Stomach (tissue), 9 donors: ENCODE measurements around the gene PARS2. TPM values are rescaled to one million over a fixed set of nuclear protein-coding genes. Genes with fewer than 3 reads are reported as not detected.

ENCODE experiments used
- DNase-seq, 2 donors: peaks; one replicate each; pipeline versions ENCODE4 v3.0.0 to v3.0.0-alpha.2; 2013 to 2019
- H3K27ac ChIP-seq, 5 donors: fragments of 200-600 bp in 4 of 5; sonication (generic) in 4 of 5; one replicate each; pipeline ENCODE4 v1.5.1; 2013 to 2019; ENCODE audit warnings: mild to moderate bottlenecking in 1 of 5, moderate library complexity in 1 of 5
- H3K27me3 ChIP-seq, 3 donors: fragments of 200-600 bp; sonication (generic); one replicate each; pipeline ENCODE4 v1.5.1; 2017 to 2019; ENCODE audit warnings: mixed run types in 1 of 3
- H3K36me3 ChIP-seq, 4 donors: fragments of 200-600 bp; sonication (generic); 1 replicate in 3 of 4; 2 replicates in 1 of 4; pipeline ENCODE4 v1.5.1; 2016 to 2019
- H3K4me1 ChIP-seq, 4 donors: fragments of 200-600 bp; sonication (generic); one replicate each; pipeline ENCODE4 v1.5.1; 2016 to 2019
- H3K4me3 ChIP-seq, 4 donors: fragments of 200-600 bp; sonication (generic) in 3 of 4; one replicate each; pipeline ENCODE4 v1.5.1; 2016 to 2019; ENCODE audit warnings: mild to moderate bottlenecking in 1 of 4
- H3K9me3 ChIP-seq, 4 donors: fragments of 200-600 bp; sonication (generic); one replicate each; pipeline ENCODE4 v1.5.1; 2016 to 2019
- CTCF ChIP-seq, 7 experiments: fragments of 450-650 bp in 4 of 7; fragments of 200-600 bp in 3 of 7; sonication (generic) in 3 of 7; IDR thresholded peaks; one replicate each; pipeline ENCODE4 v1.5.1; 2016 to 2019; ENCODE audit warnings: antibody characterized with exemption in 7 of 7, control low read depth in 2 of 7, mild to moderate bottlenecking in 1 of 7
- EP300 ChIP-seq: sonication (generic); formaldehyde crosslinking; IDR thresholded peaks from one replicate; pipeline ENCODE4 v1.6.1; 2017; ENCODE audit warnings: antibody characterized with exemption
- POLR2A ChIP-seq, 4 donors: fragments of 450-650 bp; IDR thresholded peaks; one replicate each; pipeline ENCODE4 v1.6.1; 2016; ENCODE audit warnings: antibody characterized with exemption in 4 of 4, control low read depth in 2 of 4, mild to moderate bottlenecking in 1 of 4, moderate library complexity in 1 of 4
- POLR2AphosphoS5 ChIP-seq, 3 donors: sonication (generic); formaldehyde crosslinking; IDR thresholded peaks; one replicate each; pipeline ENCODE4 v1.6.1; 2016; ENCODE audit warnings: antibody characterized with exemption in 3 of 3
- WGBS, 5 donors: extraction: QIAGEN DNeasy Blood & Tissue Kit in 3 of 5; methylation state at CpG; one replicate each; pipeline versions ENCODE4 v1.1.5 to v1.1.7; 2013 to 2018; 5-methylcytosine and 5-hydroxymethylcytosine counted together
- intact Hi-C: fragments of 100-400 bp; cut with DNase I; formaldehyde crosslinking; loops from one replicate; pipeline ENCODE4 v1.15.1; 2023; ENCODE audit warnings: low total_unique reads
- polyA plus RNA-seq, 3 donors: library from polyadenylated mRNA; stranded (reverse); fragments of 200-250 nt; gene quantifications; one replicate each; pipeline ENCODE4 v1.2.3, GENCODE V29; 2013
- total RNA-seq, 5 donors: library from RNA; depleted of rRNA; stranded (reverse); fragments of >200 nt; gene quantifications; one replicate each; pipeline versions ENCODE4 v1.1.0 to v1.2.3, GENCODE V29; 2014 to 2016
- donor health status: healthy with polysubstance abuse.
- donor health status: Bipolar disorder and iron deficiency.
- donor health status: healthy.

Gene PARS2
- total and polyA plus RNA-seq, 8 donors, result 0.29 to 3.6 (median 1.8) TPM; not detected in 1

- no peaks in the 10 kb centered on the region for H3K27me3 ChIP-seq
- no peaks in the 10 kb centered on the region for H3K9me3 ChIP-seq
- H3K4me1 ChIP-seq, result peaks cover 0 to 12% (median 5%) of the 10 kb centered on the region in 4 donors
- no peak for DNase-seq
- WGBS, 5 donors, result 30 to 61% (median 36%) methylated on average over 3 of the region's 3 CpGs
- TF ChIP-seq POLR2AphosphoS5 (IDR thresholded peaks at IDR 0.05) (peak in 1 of 3 donors; percentile 32), EP300 (no peak)
- intact Hi-C loops, result no loop called here
- peaks cover 58 to 95% (median 88%) of the 10 kb centered on the region in 4 donors for H3K36me3 ChIP-seq
- peak overlapping the region in 1 of 5 donors; percentile 25 for H3K27ac ChIP-seq
- H3K4me3 ChIP-seq, result no peak overlapping the region
Measured at GRCh38 chr1:54728027-54728426, 36.3 kb downstream of the PARS2 start.

- H3K4me1 ChIP-seq, result peaks cover 0 to 12% (median 5%) of the 10 kb centered on the region in 4 donors
- H3K27me3 ChIP-seq, result no peaks in the 10 kb centered on the region
- H3K36me3 ChIP-seq, result peaks cover 49 to 93% (median 87%) of the 10 kb centered on the region in 4 donors
- no peak for DNase-seq
- H3K9me3 ChIP-seq, result no peaks in the 10 kb centered on the region
- H3K27ac ChIP-seq, result no peak overlapping the region
- no peak overlapping the region for H3K4me3 ChIP-seq
- WGBS, 5 donors, result 98 to 100% (median 100%) methylated on average over 1 of the region's 1 CpG
- intact Hi-C loops, result no loop called here
- TF ChIP-seq CTCF (IDR thresholded peaks at IDR 0.05) (no peak), POLR2A (IDR thresholded peaks at IDR 0.05) (no peak), EP300 (no peak), POLR2AphosphoS5 (IDR thresholded peaks at IDR 0.05) (no peak)
Measured at GRCh38 chr1:54724771-54725170, 39.6 kb downstream of the PARS2 start.

- Histone ChIP-seq H3K4me3 (no peak overlapping the region), H3K9me3 (no peaks in the 10 kb centered on the region), H3K27ac (no peak overlapping the region), H3K27me3 (no peaks in the 10 kb centered on the region), H3K4me1 (peaks cover 0 to 19% (median 5%) of the 10 kb centered on the region in 4 donors), H3K36me3 (peaks cover 42 to 93% (median 86%) of the 10 kb centered on the region in 4 donors)
- intact Hi-C loops, result no loop called here
- TF ChIP-seq POLR2A (IDR thresholded peaks at IDR 0.05) (no peak), CTCF (IDR thresholded peaks at IDR 0.05) (no peak), POLR2AphosphoS5 (IDR thresholded peaks at IDR 0.05) (no peak), EP300 (no peak)
- DNase-seq, result no peak
Measured at GRCh38 chr1:54723985-54724384, 40.3 kb downstream of the PARS2 start.

GRCh38 chr1:54721719-54722118 lies 42.6 kb downstream of the PARS2 start:
- no peak for DNase-seq
- Histone ChIP-seq H3K27ac (no peak overlapping the region), H3K4me3 (no peak overlapping the region), H3K9me3 (no peaks in the 10 kb centered on the region), H3K36me3 (peaks cover 37 to 93% (median 88%) of the 10 kb centered on the region in 4 donors), H3K4me1 (peaks cover 1 to 21% (median 6%) of the 10 kb centered on the region in 4 donors), H3K27me3 (no peaks in the 10 kb centered on the region)
- intact Hi-C loops, result no loop called here
- TF ChIP-seq POLR2AphosphoS5 (IDR thresholded peaks at IDR 0.05) (no peak), POLR2A (IDR thresholded peaks at IDR 0.05) (no peak), CTCF (IDR thresholded peaks at IDR 0.05) (no peak), EP300 (no peak)

- Histone ChIP-seq H3K9me3 (no peaks in the 10 kb centered on the region), H3K27ac (peak overlapping the region; percentile 62 to 89 (median 82)), H3K4me3 (peak overlapping the region; percentile 84 to 94 (median 90)), H3K4me1 (peaks cover 7 to 36% (median 16%) of the 10 kb centered on the region in 4 donors), H3K36me3 (peaks cover 2 to 41% (median 36%) of the 10 kb centered on the region in 4 donors), H3K27me3 (no peaks in the 10 kb centered on the region)
- TF ChIP-seq EP300 (no peak), POLR2A (IDR thresholded peaks at IDR 0.05) (no peak), CTCF (IDR thresholded peaks at IDR 0.05) (no peak), POLR2AphosphoS5 (IDR thresholded peaks at IDR 0.05) (no peak)
- WGBS, 5 donors, result 23 to 38% (median 29%) methylated on average over 8 of the region's 8 CpGs
- intact Hi-C loops, result no loop called here
- no peak for DNase-seq
Measured at GRCh38 chr1:54716299-54717047, 47.9 kb downstream of the PARS2 start.
